Activated CD8-positive, alpha-beta memory T cell treated with anti-CD3 and anti-CD28 coated beads for 24 hours (primary cell): ENCODE data around the gene TRPV4.

ENCODE experiments used
- DNase-seq: peaks from one replicate; pipeline ENCODE4 v3.0.0-alpha.2; 2020

Gene TRPV4

GRCh38 chr12:109775172-109775881 lies 57.9 kb downstream of the TRPV4 start:
- peak; percentile 90 for DNase-seq

GRCh38 chr12:109773384-109774011 lies 59.7 kb downstream of the TRPV4 start:
- no peak for DNase-seq

- DNase-seq: no peak
Observed at GRCh38 chr12:109772622-109773321, 60.4 kb downstream of the TRPV4 start.

- no peak for DNase-seq
Observed at GRCh38 chr12:109771746-109772621, 61.2 kb downstream of the TRPV4 start.

GRCh38 chr12:109770861-109771670 lies 62.1 kb downstream of the TRPV4 start:
- DNase-seq: peak; percentile 49

- peak; percentile 21 for DNase-seq
Observed at GRCh38 chr12:109770104-109770860, 62.9 kb downstream of the TRPV4 start.

GRCh38 chr12:109768901-109769670 lies 64.1 kb downstream of the TRPV4 start:
- DNase-seq: peak; percentile 44

- peak; percentile 48 for DNase-seq
Observed at GRCh38 chr12:109767991-109768900, 65.0 kb downstream of the TRPV4 start.

- DNase-seq: peak; percentile 30
Observed at GRCh38 chr12:109767456-109767855, 65.7 kb downstream of the TRPV4 start.

- DNase-seq: peak; percentile 35
Observed at GRCh38 chr12:109766251-109766778, 66.9 kb downstream of the TRPV4 start.

GRCh38 chr12:109765446-109765810 lies 67.8 kb downstream of the TRPV4 start:
- DNase-seq: no peak

- DNase-seq: peak; percentile 41
Observed at GRCh38 chr12:109764776-109765445, 68.3 kb downstream of the TRPV4 start.

- peak; percentile 5 for DNase-seq
Observed at GRCh38 chr12:109764123-109764522, 69.1 kb downstream of the TRPV4 start.

GRCh38 chr12:109763201-109763841 lies 69.9 kb downstream of the TRPV4 start:
- DNase-seq: peak; percentile 47

GRCh38 chr12:109762673-109763191 lies 70.5 kb downstream of the TRPV4 start:
- DNase-seq: peak; percentile 53

GRCh38 chr12:109762071-109762672 lies 71.0 kb downstream of the TRPV4 start:
- DNase-seq: no peak
